Hematopoietic multipotent progenitor cell (in vitro differentiated cells): ENCODE results near the gene PUS7. TPM values are rescaled to one million over a fixed set of nuclear protein-coding genes. Genes with fewer than 3 reads are reported as not detected.
"Not testable (repeated sequence)": the region's sequence is repeated elsewhere in the genome, so short reads cannot be mapped to it uniquely, and the experiment has no call there.

Source experiments
- DNase-seq, 3 donors: peaks; one replicate each; pipeline ENCODE4 v3.0.0-alpha.2; 2011 to 2015; ENCODE audit warnings: low read depth in 2 of 3, low spot score in 2 of 3
- total RNA-seq: library from RNA; depleted of rRNA; stranded (reverse); fragments of >200 nt; gene quantifications from one replicate; pipeline ENCODE4 v1.2.3, GENCODE V29; 2012

PUS7 gene
- total RNA-seq, 1 donor = 6.2 TPM

DNA sequence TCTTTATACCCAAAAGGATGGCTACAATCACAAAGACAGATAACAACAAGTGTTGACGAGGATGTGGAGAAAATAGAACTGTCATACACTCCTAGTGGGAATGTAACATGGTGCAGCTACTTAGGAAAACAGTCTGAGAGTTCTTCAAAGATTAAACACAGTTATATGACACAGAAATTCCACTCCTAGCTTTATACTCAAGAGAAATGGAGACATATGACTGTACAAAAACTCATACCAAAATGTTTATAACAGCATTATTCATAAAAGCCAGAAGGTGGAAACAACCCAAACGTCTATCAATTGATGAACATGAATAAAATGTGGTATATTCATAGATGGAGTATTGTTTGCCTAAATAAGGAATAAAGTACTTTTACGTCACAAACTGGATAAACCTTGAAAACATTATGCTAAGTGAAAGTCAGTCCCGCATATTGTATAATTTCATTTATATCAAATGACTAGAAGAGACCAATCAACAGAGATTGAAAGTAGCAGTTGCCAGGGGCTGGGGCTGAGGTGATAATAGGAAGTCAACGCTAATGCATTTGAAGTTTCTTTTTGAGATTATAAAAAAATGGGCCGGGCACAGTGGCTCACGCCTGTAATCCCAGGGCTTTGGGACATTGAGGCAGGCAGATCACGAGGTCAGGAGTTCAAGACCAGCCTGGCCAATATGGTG, 71.8 kb downstream of the PUS7 start:
- DNase-seq = no peak

GRCh38 chr7:105448181-105448580, 73.9 kb downstream of the PUS7 start:
- no peak for DNase-seq

DNA sequence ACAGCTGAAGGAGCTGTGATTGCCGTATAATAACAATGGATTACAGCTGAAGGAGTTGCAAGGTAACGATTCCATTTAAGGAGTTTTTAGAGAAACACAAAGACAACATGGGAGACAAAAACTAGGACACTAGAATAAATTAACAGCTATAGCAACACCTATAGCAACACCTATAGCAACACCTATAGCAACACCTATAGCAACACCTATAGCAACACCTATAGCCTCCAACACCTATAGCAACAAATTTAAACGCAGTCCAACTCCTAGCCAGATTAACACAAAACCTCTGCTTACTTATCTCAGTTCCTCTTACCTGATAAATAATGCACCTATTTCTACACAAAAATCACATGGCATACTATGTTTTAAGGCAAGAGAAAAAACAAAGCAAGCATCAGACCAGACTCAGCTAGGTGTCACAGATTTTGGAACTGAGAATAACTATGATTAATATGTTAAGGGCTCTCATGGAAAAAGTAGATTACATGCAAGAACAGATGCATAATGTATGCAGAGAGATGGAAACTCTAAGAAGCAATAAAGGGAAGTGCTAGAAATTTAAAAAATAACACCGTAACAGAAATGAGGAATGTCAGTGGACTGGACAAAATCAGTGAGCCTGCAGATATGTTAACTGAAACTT, 77.6 kb downstream of the PUS7 start:
- DNase-seq = peak in 2 of 3 donors; percentile 1 to 4

DNA sequence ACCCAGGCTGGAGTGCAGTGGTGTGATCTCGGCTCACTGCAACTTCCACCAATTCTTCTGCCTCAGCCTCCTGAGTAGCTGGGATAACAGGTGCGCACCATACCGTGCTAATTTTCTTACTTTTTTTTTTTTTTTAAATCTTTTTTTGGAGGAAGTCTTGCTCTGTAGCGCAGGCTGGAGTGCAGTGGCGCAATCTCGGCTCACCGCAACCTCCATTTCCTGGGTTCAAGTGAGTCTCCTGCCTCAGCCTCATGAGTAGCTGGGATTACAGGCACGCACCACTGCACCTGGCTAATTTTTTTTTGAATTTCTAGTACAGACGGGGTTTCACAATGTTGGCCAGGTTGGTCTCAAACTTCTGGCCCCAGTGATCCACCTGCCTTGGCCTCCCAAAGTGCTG, 79.9 kb downstream of the PUS7 start:
- DNase-seq = not testable (repeated sequence)

DNA sequence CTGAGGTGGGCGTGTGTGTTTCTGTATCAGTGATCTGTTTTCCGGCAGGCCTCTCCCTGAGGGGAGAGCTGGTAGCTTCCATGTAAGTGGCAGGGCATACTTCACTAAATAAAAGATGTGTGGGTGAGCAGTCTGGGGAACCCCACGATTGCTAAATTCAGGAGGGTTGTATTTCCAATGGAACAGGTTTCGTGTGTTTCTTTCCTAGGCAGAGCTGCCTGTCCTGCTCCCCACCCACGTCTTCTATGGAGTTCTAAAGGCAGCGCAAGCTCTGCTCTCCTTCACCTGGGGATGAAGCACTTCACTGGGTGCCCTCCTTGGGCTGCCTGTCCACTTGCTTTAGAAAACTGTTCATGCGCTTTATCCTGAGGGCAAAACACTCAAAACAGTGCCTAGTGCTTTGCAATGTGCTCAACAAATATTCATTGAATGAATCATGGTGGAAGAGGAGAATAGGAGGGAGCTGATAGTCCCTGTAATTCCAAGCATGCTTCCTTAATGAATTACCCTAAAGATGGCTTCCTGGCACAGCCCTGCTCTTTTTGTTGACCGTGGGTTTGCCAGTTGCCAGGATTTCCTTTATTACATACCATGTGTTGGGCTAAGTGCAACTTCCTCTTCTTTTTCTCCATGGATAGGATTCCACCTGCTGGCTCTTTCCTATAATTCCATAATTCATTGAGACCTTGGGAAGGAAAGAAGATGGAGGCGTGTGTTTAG, 82.7 kb downstream of the PUS7 start:
- no peak for DNase-seq

DNA sequence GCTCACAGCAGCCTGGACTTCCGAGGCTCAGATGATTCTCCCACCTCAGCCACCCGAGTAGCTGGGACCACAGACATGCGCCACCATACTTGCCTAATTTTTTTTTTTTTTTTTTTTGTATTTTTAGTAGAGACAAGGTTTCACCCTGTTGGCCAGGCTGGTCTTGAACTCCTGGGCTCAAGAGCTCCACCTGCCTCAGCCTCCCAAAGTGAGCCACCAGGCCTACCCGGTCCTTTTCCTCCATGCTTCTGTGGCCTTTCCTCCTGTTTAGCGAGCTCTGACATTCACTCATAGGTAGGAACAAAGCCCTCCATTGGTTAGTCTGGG, 83.3 kb downstream of the PUS7 start:
- DNase-seq = no peak

DNA sequence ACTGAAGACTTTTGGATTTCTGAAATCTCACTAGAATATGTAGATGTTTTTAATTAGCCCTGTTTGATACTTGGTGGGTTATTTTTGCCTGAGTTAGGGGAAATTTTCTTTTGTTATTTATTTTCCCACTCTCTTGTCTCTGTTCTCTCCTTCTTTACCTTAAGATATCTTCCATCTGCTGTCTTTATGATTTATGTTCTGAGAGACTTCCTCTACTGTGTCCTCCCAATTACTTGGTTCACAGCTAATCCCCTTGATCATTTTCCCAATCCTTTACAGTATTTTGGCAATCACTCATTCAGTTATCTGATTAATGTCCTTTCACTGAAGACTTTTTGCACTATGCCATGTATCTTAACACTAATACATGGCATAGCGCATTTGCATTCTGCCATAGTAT, 83.8 kb downstream of the PUS7 start:
- DNase-seq = no peak

DNA sequence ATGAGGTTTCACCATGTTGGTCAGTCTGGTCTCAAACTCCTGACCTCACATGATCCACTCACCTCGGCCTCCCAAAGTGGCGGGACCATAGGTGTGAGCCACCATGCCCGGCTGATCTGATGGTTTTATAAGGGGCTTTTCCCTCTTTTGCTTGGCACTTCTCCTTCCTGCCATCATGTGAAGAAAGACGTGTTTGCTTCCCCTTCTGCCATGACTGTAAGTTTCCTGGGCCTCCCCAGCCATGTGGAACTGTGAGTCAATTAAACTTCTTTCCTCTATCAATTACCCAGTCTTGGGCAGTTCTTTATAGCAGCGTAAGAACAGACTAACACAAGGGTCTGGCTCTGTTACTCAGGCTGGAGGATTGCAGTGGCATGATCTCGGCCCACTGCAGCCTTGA, 84.7 kb downstream of the PUS7 start:
- not testable (repeated sequence) for DNase-seq

DNA sequence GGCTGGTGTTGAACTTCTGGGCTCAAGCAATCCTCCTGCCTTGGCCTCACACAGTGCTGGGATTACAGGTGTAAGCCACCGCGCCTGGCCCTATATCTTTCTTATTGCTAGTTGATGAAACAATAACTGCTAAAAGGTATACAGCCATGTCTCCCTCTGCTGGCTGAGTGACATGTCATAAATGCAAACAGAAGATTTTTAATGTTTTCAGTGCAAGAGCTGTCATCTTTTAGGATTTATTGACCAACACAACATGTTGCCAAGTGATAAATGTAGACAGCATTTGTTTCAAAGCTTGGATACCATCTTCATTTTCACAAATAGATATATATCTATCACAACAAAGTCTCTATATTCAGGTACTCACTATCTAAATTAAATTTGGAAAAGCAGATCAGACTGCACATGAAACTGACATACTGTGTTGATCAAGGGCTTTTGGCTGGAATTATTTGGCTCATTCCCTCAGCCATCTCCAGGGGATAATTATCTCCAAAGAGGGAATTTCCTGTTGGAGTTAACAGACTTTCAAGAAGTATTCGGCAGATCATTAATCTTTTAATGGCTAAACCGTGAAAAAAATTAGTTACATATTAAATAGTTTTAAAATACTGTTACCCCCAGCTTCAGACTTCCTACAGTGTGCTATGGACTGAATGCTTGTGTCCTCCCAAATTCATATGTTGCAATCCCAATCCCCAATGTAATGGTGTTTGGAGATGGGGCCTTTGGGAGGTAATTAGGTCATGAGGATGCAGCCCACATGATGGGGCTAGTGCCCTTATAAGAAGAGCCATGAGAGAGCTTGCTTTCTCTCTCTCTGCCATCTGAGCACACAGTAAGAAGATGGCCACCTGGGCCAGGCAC, 92.1 kb downstream of the PUS7 start:
- peak; percentile 17 to 61 (median 31) for DNase-seq

GRCh38 chr7:105426606-105427146, 95.4 kb downstream of the PUS7 start:
- DNase-seq = no peak

GRCh38 chr7:105423987-105424386, 98.1 kb downstream of the PUS7 start:
- DNase-seq = no peak

- DNase-seq = no peak
Measured at GRCh38 chr7:105413887-105414437, 108.1 kb downstream of the PUS7 start.

DNA sequence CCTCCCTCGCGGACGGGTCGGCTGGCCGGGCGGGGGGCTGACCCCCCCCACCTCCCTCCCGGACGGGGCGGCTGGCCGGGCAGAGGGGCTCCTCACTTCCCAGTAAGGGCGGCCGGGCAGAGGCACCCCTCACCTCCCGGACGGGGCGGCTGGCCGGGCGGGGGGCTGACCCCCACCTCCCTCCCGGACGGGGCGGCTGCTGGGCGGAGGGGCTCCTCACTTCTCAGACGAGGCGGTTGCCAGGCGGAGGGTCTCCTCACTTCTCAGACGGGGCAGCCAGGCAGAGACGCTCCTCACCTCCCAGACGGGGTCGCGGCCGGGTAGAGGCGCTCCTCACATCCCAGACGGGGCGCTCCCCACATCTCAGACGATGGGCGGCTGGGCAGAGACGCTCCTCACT, 111.3 kb downstream of the PUS7 start:
- DNase-seq = not testable (repeated sequence)

DNA sequence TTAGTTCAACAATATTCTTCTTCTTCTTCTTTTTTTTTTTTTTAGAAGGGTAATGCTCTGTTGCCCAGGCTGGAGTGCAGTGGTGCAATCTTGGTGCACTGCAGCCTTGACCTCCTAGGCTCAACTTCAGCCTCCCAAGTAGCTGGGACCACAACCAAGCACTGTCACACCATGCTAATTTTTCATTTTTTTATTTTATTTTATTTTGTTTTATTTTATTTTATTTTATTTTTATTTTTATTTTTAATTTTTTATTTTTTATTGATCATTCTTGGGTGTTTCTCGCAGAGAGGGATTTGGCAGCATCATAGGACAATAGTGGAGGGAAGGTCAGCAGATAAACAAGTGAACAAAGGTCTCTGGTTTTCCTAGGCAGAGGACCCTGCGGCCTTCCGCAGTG, 112.3 kb downstream of the PUS7 start:
- not testable (repeated sequence) for DNase-seq

- no peak for DNase-seq
Measured at GRCh38 chr7:105408791-105409410, 113.2 kb downstream of the PUS7 start.

Other genes with a start within 250 kb of the PUS7 start
- 16.7 TPM for gene SRPK2, start 133.3 kb downstream of the PUS7 start, total RNA-seq
- 7.0 TPM for gene RINT1, start 9.9 kb upstream of the PUS7 start, total RNA-seq
- gene EFCAB10, start 59.2 kb upstream of the PUS7 start, total RNA-seq = not detected